Upper lobe of left lung (tissue), 6 donors: Measurements from ENCODE around the gene BMP7. TPM values are rescaled to one million over a fixed set of nuclear protein-coding genes. Genes with fewer than 3 reads are reported as not detected.

Experiments used
- ATAC-seq, 2 donors: fragments of 200-7000 bp; cut with Tn5 transposase; one replicate each; pipeline ENCODE4 v1.9.1; 2022; ENCODE audit warnings: mild to moderate bottlenecking in 2 of 2, moderate library complexity in 2 of 2; ENCODE audit not compliant: low FRiP score in 2 of 2
- DNase-seq, 2 donors: peaks; one replicate each; pipeline ENCODE4 v3.0.0-alpha.2; 2019 to 2020
- H3K27ac ChIP-seq, 4 donors: fragments of 200-600 bp; sonication (generic); one replicate each; pipeline ENCODE4 v1.5.1; 2016 to 2019
- H3K27me3 ChIP-seq, 4 donors: fragments of 200-600 bp; sonication (generic); one replicate each; pipeline ENCODE4 v1.5.1; 2017 to 2019
- H3K36me3 ChIP-seq, 4 donors: fragments of 200-600 bp; sonication (generic); one replicate each; pipeline ENCODE4 v1.5.1; 2016 to 2019
- H3K4me1 ChIP-seq, 4 donors: fragments of 200-600 bp; sonication (generic); one replicate each; pipeline ENCODE4 v1.5.1; 2018 to 2019
- H3K4me3 ChIP-seq, 4 donors: fragments of 200-600 bp; sonication (generic); one replicate each; pipeline ENCODE4 v1.5.1; 2017 to 2019; ENCODE audit warnings: mild to moderate bottlenecking in 2 of 4, moderate library complexity in 1 of 4
- H3K9me3 ChIP-seq, 4 donors: fragments of 200-600 bp; sonication (generic); one replicate each; pipeline ENCODE4 v1.5.1; 2018 to 2019
- CTCF ChIP-seq, 6 experiments: fragments of 450-650 bp in 4 of 6; fragments of 200-600 bp in 2 of 6; sonication (generic) in 2 of 6; IDR thresholded peaks; one replicate each; pipeline ENCODE4 v1.5.1; 2016 to 2019; ENCODE audit warnings: antibody characterized with exemption in 6 of 6
- EP300 ChIP-seq, 4 donors: sonication (generic); formaldehyde crosslinking; IDR thresholded peaks; one replicate each; pipeline ENCODE4 v1.5.1; 2017; ENCODE audit warnings: antibody characterized with exemption in 4 of 4, control low read depth in 2 of 4
- POLR2A ChIP-seq, 4 donors: fragments of 450-650 bp; IDR thresholded peaks; one replicate each; pipeline ENCODE4 v1.5.1; 2016 to 2017; ENCODE audit warnings: antibody characterized with exemption in 4 of 4, mild to moderate bottlenecking in 2 of 4
- POLR2AphosphoS5 ChIP-seq, 2 donors: sonication (generic); formaldehyde crosslinking; IDR thresholded peaks; one replicate each; pipeline ENCODE4 v1.5.1; 2017; ENCODE audit warnings: antibody characterized with exemption in 2 of 2
- WGBS, 2 donors: methylation state at CpG; one replicate each; pipeline ENCODE4 v1.1.5; 2017 to 2018; 5-methylcytosine and 5-hydroxymethylcytosine counted together
- total RNA-seq, 6 donors: library from RNA; depleted of rRNA in 4 of 6; stranded (reverse); fragments of >200 nt in 4 of 6; gene quantifications; one replicate each; pipeline versions ENCODE4 v1.1.0 to v1.2.1, GENCODE V29; 2016 to 2021
- donor health status: DM: no; HTN: no; CAD: no; lungs with moderate emphysema.
- donor health status: DM: no; HTN: yes; CAD: no; lungs with severe emphysema.

BMP7 gene
- total RNA-seq, 6 donors from 2014 or later = 0.30 to 4.0 (median 2.6) TPM; not detected in 1

GRCh38 chr20:57270204-57270984 is 4.0 kb upstream of the BMP7 start:
- Histone ChIP-seq H3K27ac (no peak overlapping the region), H3K9me3 (no peaks in the 10 kb centered on the region), H3K4me1 (peaks cover 0 to 17% (median 4%) of the 10 kb centered on the region in 4 donors), H3K27me3 (peaks cover 0 to 23% (median 10%) of the 10 kb centered on the region in 4 donors), H3K4me3 (no peak overlapping the region), H3K36me3 (no peaks in the 10 kb centered on the region)
- no peak for TF ChIP-seq EP300 (IDR thresholded peaks at IDR 0.05)
- no peak for TF ChIP-seq POLR2AphosphoS5 (IDR thresholded peaks at IDR 0.05)
- TF ChIP-seq POLR2A (IDR thresholded peaks at IDR 0.05) = no peak
- TF ChIP-seq CTCF (IDR thresholded peaks at IDR 0.05) = no peak
- no peak for ATAC-seq
- peak in 1 of 2 donors; percentile 38 for DNase-seq
- WGBS, 2 donors = 55 to 57% methylated on average over 10 of the region's 10 CpGs

- Histone ChIP-seq H3K36me3 (no peaks in the 10 kb centered on the region), H3K27me3 (peaks cover 0 to 28% (median 15%) of the 10 kb centered on the region in 4 donors), H3K27ac (no peak overlapping the region), H3K9me3 (no peaks in the 10 kb centered on the region), H3K4me1 (peaks cover 0 to 24% (median 7%) of the 10 kb centered on the region in 4 donors), H3K4me3 (no peak overlapping the region)
- WGBS, 2 donors = 59 to 62% methylated on average over 9 to 10 of the region's 10 CpGs
- DNase-seq (no peak), ATAC-seq (no peak)
- TF ChIP-seq EP300 (IDR thresholded peaks at IDR 0.05) (no peak), POLR2A (IDR thresholded peaks at IDR 0.05) (no peak), CTCF (IDR thresholded peaks at IDR 0.05) (no peak), POLR2AphosphoS5 (IDR thresholded peaks at IDR 0.05) (no peak)
These were observed 2.9 kb upstream of the BMP7 start for GRCh38 chr20:57269148-57269984.

GRCh38 chr20:57268399-57269076 is 2.1 kb upstream of the BMP7 start:
- peaks cover 0 to 28% (median 15%) of the 10 kb centered on the region in 4 donors for H3K27me3 ChIP-seq
- no peak overlapping the region for H3K27ac ChIP-seq
- DNase-seq = peak in 1 of 2 donors; percentile 36
- TF ChIP-seq POLR2AphosphoS5 (IDR thresholded peaks at IDR 0.05) = no peak
- no peak for TF ChIP-seq CTCF (IDR thresholded peaks at IDR 0.05)
- TF ChIP-seq POLR2A (IDR thresholded peaks at IDR 0.05) = no peak
- TF ChIP-seq EP300 (IDR thresholded peaks at IDR 0.05) = no peak
- ATAC-seq = no peak
- peaks cover 0 to 28% (median 10%) of the 10 kb centered on the region in 4 donors for H3K4me1 ChIP-seq
- H3K9me3 ChIP-seq = no peaks in the 10 kb centered on the region
- 68 to 70% methylated on average over 8 of the region's 8 CpGs for WGBS, 2 donors
- H3K36me3 ChIP-seq = no peaks in the 10 kb centered on the region
- no peak overlapping the region for H3K4me3 ChIP-seq

GRCh38 chr20:57267158-57267821 is 849 bp upstream of the BMP7 start:
- no peaks in the 10 kb centered on the region for H3K9me3 ChIP-seq
- no peak for ATAC-seq
- DNase-seq = no peak
- TF ChIP-seq EP300 (IDR thresholded peaks at IDR 0.05) (no peak), POLR2AphosphoS5 (IDR thresholded peaks at IDR 0.05) (no peak), CTCF (IDR thresholded peaks at IDR 0.05) (no peak), POLR2A (IDR thresholded peaks at IDR 0.05) (no peak)
- no peak overlapping the region for H3K27ac ChIP-seq
- peaks cover 0 to 28% (median 15%) of the 10 kb centered on the region in 4 donors for H3K27me3 ChIP-seq
- H3K4me3 ChIP-seq = peak overlapping the region in 1 of 4 donors; percentile 35
- no peaks in the 10 kb centered on the region for H3K36me3 ChIP-seq
- peaks cover 0 to 28% (median 10%) of the 10 kb centered on the region in 4 donors for H3K4me1 ChIP-seq
- WGBS, 2 donors = 32 to 38% methylated on average over 24 of the region's 24 CpGs
